Activated gamma-delta T cell treated with anti-CD3 and anti-CD28 coated beads, Interleukin-2, amount 50 U/mL, for 16 hours (primary cell): Measurements from ENCODE around the gene ANKRD34C.
"Not testable (repeated sequence)": the region's sequence is repeated elsewhere in the genome, so short reads cannot be mapped to it uniquely, and the experiment has no call there.

Experiments
- DNase-seq: peaks from one replicate; pipeline ENCODE4 v3.0.0-alpha.2; 2020; ENCODE audit warnings: low read depth

Gene ANKRD34C

DNA sequence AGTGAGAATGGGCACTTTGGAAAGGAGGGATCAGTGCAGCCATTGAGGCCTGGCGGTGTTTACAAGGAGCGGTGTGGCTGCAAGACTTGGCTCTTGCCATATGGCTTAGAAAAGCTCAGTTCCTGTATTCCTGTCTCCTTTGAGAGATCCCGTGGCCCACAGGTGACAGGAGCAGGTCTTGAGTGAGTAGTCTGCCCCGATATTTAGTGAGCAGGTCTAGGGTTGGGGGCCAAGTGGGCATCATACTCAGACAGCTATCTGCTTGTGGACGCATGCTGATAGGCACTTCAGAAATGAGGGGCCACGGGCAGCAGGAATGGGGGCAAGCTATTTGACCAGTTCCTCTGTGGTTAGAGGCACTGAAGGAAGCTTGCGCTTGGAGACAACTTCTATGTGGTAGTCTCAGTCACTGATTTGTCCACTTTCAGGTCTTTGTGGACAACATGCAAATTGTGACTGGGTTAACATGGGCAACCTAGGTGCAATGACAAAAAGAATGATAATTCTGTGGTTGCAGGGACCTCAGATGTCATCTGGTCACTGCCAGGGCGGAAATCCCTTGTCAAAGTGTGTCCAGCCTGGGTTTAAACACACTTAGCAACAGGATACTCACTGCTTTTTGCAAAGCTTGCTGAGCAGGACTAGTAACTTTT, 29.5 kb downstream of the ANKRD34C start:
- no peak for DNase-seq

DNA sequence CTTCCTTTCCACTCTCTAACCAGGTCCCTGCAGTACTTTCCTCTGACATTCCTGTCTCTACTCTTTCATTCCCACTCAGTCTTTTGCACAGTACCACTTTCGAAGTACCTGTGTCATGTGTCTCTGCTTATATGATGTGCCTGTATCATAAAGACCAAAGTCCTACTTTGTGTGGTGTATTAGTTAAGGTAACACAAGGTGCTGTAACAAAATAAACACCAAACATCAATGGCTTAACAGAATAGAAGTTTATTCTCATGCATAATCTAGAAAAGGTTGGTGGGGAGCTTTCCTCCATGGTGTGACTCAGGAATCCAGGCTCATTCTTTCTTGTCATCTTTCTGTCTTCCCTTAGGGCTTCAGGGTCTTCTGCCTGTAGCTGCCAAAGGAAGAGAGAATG, 31.7 kb downstream of the ANKRD34C start:
- DNase-seq: no peak

DNA sequence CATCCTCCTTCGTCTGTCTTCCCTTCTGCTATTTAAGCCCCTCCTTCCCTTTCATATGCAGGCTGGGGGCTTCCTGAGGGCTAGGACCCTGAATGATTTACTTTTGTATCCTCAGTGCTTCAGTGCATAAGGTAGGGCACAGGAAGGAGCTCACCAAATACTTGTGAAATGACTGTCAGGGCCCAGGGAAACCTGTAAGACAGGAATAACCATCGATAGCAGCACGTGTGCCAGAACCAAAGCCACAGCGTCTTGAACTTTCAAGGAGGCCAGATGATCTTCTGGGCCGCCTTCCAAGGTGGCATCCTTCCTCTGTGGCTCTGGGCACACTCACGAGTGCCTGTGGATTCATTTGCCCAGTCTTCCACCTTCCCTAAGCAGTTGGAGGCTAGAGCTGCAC, 32.3 kb downstream of the ANKRD34C start:
- DNase-seq: no peak

DNA sequence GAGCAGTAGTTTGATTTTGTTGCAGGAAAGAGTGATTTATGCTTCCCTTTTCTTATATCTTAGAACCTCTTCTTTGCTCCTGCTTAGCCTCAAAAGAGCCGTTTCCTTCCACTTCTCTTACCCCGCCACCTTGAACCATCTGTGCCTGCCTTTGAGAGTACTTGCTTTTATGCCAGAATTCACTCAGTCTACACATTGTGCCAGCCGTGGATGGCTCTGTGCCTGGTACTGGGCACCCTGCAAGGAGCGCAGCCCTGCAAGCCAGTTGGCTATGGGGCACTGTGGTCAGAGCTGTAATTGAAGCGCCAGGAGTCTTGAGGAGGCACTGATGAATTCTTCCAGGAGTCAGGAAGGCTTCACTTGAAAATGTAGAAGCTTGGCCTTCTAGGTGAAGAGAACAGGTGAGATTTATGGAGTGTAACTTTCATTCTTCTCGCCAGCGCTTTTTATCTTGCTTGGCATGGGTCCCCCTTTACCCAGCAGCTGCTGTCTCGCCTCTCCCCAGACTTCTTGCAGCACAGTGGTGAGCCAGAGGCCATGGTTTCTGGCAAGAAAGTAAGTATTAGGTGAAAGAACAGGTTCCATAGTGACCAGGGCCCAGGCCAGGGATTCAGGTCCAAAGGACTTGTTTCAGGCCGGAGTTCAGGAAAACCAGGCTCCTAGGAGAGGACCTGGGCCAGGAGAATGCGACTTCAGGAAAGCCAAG, 33.3 kb downstream of the ANKRD34C start:
- no peak for DNase-seq

DNA sequence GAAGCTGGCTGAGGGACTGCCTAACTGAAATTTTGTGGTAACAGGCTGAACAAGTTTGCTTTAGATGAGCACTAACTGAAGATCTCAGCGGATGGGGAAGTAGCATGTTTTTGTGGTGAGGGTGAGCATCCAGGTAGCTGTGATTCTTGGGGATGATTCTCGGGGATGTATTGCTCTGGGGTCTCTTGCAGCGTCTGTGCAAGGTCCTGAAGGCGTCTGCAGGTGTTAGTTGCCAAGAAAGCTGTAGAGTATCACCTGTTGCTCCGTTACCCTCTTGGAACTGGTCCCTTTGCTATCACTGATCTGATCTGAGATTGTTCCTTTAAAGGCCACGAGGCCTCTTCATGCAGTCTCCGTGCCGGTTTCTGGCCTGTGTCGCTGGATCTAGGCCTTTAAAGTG, 34.3 kb downstream of the ANKRD34C start:
- DNase-seq: no peak

DNA sequence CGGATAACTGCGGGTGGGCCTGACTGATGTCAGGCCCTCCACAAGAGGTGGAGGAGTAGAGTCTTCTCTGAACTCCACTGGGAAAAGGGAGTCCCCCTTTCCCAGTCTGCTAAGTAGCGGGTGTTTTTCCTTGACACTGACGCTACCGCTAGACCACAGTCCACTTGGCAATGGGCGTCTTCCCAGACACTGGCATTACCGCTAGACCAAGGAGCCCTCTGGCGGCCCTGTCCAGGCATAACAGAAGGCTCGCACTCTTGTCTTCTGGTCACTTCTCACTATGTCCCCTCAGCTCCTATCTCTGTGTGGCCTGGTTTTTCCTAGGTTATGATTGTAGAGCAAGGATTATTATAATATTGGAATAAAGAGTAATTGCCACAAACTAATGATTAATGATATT, 37.5 kb downstream of the ANKRD34C start:
- not testable (repeated sequence) for DNase-seq

DNA sequence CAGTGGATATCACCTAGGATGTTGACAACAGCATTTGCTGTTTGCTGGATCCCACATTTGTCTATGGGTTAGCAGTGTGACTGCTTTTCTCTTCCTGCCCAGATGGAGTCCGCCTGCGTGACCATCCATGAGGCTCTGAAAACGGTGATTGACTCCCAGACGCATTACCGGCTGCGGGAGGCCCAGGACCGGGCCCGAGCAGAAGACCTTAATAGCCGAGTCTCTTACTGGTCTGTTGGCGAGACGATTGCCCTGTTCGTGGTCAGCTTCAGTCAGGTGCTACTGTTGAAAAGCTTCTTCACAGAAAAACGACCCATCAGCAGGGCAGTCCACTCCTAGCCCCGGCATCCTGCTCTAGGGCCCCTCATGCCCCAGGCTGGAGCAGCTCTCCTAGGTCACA, 39.4 kb downstream of the ANKRD34C start:
- DNase-seq: no peak

DNA sequence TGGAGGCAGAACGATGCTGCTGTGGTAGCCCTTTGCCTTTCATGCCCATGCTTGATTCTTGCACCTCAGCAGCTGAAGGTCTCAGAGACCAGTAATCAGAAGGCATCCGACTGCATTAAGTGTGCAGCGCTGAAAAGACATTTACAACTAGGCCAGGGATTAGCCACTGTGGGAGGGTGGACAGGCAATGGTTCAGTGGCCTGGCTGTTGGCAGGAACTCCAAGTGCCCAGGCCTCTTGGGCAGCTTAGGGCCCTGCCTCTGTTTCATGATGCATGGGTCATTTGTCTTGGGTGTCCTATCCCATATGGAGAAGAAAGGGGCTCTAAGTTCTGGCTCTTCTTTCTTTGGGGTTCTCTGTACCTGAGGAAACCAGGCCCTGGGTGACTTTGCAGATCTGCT, 39.8 kb downstream of the ANKRD34C start:
- DNase-seq: no peak

DNA sequence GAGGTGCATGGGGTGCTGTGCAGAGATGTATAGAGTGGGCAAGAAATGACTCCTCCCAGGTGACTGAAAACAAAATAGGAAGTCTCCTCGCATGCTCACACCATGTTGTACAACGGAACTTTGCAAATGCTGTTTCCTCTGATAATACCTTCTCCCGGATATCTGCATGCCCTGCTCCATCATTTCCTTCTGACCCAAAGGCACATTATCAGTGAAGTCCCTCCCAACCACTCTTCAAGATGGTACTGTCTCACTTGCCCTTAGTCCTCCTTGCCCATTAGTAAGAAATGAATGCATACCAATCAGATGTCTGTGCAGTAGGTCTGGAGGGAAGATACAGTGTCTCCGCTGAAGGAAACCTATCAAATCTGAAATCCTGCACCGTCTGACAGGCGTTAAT, 40.4 kb downstream of the ANKRD34C start:
- DNase-seq: no peak

DNA sequence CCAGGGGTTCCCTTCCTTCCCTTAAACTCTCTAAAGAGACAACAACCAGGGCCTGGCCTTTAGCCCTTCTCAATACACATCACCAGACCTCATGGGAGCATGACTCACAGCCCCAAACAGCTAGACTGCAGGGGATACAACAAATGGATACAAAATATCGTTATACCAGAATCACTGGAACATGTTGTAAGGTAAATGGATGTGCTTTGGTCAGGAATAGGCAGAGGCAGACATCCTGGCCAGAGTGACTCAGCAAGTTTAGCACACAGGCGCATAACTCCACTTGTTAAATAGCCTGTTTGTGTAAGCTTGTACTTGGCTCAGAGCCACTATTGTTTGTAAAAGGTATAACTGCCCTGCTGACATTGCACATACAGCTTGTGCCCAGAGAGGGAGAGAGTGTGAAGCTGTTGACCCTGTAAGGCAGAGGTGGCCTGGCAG, 46.7 kb downstream of the ANKRD34C start:
- DNase-seq: no peak
